WTC11 (cell line): ENCODE results near the gene FAM89B.

Experiments used
- SMAD3 ChIP-seq: sonication (generic); formaldehyde crosslinking; IDR thresholded peaks from 2 replicates; pipeline ENCODE4 v1.8.0; 2022; ENCODE audit warnings: missing genetic modification reagents, mild to moderate bottlenecking, borderline replicate concordance
- TF ChIP-seq, protein P1 (sequence below): fragments of 200-600 bp; IDR thresholded peaks from 2 replicates; pipeline ENCODE4 v1.8.0; 2022; ENCODE audit warnings: antibody characterized with exemption

DNA sequence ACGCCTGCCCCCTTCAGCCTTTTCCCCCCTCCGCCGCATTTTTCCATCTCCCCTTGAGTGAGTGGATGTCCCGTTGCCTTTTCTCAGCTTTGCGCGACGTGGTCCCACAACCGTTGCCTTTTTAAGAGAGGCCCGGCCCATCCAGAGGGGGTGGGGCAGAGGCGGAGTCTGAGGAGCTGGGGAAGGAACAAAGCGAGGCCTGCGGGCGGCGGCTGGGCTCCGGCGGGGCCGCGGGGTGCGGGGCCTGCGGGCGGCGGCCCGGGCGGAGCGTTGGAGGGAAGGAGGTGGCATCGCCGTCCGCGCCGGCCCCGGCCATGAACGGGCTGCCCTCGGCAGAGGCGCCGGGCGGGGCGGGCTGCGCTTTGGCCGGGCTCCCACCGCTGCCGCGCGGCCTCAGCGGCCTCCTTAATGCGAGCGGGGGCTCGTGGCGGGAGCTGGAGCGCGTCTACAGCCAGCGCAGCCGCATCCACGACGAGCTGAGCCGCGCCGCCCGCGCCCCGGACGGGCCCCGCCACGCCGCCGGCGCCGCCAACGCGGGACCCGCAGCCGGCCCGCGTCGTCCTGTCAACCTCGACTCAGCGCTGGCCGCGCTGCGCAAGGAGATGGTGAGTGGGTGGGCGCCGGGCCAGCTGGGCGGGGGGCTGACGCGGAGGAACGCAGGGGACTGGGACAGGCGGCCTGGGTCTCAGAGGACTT is at the start of gene FAM89B:
- TF ChIP-seq, protein P1, sequence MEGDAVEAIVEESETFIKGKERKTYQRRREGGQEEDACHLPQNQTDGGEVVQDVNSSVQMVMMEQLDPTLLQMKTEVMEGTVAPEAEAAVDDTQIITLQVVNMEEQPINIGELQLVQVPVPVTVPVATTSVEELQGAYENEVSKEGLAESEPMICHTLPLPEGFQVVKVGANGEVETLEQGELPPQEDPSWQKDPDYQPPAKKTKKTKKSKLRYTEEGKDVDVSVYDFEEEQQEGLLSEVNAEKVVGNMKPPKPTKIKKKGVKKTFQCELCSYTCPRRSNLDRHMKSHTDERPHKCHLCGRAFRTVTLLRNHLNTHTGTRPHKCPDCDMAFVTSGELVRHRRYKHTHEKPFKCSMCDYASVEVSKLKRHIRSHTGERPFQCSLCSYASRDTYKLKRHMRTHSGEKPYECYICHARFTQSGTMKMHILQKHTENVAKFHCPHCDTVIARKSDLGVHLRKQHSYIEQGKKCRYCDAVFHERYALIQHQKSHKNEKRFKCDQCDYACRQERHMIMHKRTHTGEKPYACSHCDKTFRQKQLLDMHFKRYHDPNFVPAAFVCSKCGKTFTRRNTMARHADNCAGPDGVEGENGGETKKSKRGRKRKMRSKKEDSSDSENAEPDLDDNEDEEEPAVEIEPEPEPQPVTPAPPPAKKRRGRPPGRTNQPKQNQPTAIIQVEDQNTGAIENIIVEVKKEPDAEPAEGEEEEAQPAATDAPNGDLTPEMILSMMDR: peak; percentile 8; the same call in 1 of the 2 replicates
- no peak for TF ChIP-seq SMAD3 (CRISPR knock-in tag)
